Measurements from ENCODE around the gene PRKAG1.

Gene PRKAG1

DNA sequence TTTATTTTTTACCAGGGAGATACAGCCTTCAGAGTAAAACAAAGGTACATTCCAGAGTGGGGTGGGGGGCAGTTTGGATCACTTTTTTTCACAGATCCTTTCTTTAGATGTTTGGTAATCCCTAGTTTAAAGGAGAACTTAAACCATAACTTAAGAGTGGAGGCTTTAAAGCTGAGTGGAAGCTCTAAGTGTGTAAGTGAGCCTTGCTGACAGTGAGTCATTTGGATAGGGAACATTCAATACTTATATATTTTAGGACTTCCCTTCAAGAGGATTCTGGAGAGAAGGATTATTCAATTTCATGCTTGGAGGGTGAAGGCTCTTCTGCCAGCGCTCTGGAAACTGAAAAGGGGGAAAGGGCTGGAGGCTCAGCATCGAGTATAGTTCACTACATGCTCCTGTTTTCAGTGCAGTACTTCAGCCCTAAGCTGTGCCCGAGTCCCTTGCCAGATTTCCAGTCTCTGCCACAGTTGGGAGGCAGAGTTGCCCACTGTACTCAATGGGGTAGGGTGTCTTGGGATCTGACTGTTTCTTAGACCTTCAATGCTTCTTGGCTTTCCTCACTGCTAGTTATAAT, 8.4 kb downstream of the PRKAG1 start:
- no peak for DNase-seq (ENCODE audit: low read depth)

DNA sequence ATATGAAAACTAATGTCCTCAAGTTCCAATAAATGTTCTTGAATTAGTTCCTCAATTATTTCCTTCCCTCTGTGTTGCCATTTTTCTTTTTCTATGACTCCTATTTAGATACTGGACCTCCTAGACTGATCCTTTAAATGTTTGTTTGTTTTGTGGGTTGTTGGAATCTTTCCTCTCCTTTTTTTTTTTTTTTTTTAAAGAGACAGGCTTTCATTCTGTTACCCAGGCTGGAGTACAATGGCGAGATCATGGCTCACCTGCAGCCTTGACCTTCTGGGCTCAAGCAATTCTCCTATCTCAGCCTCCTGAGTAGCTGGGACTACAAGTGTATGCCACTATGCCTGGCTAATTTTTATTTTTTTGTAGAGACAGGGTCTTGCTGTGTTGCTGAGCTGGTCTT, 9.6 kb downstream of the PRKAG1 start:
- no peak for DNase-seq (ENCODE audit: low read depth)

DNA sequence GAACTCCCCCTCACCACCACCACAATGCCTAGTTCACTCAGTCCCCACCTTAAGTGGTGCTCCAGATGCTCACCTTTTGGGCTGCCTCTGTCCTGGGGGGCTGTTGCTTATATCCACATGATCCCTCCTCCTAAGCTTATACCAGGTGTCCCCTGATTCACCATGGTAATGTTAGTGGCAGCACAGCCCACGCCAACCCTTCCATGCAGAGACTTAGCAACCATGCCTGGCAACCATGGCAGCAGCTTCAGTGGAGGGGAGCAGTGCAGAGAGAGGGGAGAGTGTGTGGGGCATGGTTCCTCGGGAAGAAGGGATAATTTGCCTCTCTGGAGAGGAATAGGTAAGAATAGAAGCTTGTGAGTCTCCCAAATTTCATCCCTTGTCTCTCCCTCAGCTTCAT, 18.2 kb downstream of the PRKAG1 start:
- no peak for DNase-seq (ENCODE audit: low read depth)

DNA sequence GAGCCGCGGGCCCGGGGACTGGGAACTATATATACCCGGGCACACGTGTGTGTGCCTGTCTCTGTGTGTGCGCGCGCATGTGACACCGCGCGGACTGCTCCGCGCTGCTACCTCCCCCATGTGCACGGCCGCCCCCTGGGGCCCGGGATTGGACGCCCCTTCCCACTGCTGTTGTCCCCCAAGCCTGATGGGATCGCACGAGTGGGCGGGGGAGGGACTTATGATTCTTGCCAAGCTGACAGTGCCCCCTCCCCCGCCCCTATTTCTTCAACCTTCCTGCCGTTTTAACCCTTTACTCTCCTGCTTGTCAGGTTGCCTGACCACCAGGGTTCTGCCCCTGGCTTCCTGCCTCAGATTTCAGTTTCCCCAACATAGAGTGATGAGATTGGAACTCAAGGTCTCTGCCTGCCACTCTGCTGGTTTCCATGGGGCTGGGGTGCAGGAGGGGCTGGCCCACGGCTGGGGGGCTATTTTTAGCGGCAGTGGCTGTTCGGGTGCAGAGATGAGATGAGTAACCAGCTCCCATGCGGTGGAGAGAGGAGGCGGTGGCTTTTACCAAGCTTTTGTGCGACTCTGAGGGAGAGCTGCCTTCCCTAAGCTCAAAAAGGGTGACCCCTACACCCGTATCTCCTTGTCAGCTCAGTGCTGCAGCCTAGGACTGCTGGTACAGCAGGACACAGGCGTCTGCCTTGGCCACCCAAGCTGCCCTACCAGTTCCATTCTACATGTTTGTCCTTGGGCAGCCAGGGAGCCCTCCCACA, 19.0 kb downstream of the PRKAG1 start, which contains the start of gene DDN:
TSS of gene DDN (minus strand) at position 5 of the 761 bp plus-strand sequence. CDS start 88 bp downstream, outside the sequence.
- no peak for DNase-seq (ENCODE audit: low read depth)

DNA sequence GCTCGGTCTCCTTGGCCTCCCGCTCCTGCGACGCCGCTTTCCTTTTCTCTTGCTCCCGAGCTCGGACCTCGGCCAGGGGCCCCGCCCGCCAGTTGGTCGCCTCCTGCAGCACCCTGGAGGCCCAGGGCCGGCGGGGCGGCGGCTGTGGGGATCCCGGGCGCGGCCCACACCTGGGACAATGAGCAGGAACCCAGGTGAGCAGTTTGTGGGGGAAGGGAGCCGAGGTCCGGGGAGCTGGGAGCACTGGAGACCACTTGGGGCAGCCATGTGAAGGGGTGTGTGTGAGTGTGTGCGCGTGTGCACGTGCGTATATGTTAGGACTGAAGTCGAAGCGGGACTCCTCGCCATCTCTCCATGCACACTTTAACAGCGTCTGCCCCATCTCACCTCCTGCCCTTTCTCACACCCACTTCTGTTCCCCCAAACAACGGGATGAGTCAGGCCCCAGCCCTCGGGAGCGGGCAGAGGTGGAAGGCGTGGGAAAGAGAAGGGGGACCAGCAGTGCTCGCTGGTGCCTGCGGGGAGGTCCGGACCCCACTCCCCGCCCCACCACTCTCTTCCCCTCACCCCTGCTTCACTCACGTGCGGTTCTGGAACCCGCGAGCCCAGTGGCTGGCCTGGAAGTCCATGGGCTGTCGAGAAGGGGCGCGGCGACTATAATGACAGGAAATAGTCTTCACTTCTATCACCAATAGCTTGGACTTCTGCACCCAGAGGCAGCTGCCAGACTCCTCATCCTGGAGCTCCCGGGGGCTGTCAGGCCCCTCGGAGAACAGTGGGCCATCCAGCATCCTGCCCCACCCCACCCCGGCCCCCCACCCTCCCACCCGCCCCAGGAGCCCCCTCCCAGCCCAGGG, 19.9 kb downstream of the PRKAG1 start:
- no peak for DNase-seq (ENCODE audit: low read depth)

DNA sequence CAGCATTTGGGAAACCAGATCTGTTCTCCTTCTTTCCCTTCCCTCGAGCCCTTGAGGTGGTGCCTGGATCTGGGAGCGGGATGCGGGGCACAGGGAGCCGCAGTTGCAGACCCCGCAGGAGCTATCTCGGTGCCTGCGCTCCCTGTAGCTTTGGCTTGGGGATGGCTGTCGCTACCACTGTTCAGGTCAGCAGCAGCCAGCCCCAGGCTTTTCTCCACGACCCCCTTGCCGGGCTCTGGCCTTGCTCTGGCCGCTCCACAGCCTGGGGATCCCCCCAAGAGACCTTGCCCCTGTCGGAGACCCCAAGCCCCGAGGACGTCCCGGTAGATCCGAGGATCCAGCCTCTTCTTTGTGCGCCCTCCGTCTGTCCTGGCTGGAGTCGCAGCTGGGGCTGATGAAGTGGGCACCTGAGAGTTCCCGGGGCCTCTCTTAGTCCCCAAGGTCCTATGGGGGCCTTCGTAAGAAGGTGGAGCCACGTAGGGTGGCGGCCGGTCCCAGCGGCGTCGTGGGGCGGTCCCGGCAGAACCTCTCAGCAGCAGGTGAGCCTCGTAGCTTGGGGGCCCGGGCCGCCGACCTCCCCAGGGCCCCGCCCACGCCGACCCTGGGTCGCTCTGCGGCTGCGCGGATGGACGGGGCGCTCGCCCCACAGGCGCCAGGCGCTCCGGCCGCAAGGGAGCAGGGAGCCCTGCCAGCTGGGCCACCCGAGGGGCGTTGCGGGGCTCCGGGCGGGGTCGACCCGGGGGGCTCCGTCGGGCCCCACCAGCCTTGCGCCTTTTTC, 20.7 kb downstream of the PRKAG1 start:
- no peak for DNase-seq (ENCODE audit: low read depth)

DNA sequence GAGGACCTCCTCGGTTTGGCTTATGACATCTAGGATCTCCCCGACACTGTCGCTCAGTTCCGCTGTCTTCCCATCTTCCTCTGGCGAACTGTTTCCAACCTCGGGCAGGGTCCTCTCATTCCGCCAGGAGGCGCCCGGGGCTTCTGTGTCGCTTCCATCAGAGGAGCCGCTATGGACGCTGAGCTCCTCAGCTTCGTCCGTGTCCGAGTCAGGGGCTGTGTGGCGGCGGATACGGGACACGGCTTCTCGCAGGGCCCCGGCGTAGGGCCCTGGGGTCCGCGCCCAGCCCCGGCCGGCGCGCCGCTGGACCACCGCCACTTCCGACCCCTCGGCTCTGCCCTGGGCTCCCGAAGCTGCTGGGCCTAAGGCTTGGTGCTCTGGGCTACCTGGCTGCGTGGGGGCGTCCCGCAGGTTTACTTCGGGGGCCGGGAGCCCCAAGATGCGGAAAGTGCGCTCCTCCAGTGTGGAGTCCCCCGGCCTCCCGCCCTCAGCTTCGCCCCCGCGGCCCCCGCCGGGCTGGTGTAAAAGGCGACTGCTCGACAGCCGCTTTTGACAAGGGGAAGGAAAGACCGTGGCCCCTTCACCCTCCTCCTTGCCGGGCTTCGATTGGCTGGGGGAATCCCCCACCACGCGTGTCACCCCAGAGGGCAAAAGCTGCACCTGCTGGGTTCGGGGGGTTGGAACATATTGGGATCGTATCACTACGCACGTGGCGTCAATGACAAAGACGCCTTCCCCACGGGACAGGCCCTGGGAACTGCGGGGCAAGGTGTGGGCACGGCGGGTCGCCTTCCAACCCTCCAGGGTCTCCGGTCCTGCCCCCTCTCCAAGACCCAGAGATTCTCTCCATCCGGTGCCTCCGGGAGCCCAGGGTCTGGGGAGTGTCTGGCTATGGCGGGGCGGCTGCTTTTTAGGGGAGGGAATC, 21.5 kb downstream of the PRKAG1 start:
- DNase-seq (ENCODE audit: low read depth), result no peak

DNA sequence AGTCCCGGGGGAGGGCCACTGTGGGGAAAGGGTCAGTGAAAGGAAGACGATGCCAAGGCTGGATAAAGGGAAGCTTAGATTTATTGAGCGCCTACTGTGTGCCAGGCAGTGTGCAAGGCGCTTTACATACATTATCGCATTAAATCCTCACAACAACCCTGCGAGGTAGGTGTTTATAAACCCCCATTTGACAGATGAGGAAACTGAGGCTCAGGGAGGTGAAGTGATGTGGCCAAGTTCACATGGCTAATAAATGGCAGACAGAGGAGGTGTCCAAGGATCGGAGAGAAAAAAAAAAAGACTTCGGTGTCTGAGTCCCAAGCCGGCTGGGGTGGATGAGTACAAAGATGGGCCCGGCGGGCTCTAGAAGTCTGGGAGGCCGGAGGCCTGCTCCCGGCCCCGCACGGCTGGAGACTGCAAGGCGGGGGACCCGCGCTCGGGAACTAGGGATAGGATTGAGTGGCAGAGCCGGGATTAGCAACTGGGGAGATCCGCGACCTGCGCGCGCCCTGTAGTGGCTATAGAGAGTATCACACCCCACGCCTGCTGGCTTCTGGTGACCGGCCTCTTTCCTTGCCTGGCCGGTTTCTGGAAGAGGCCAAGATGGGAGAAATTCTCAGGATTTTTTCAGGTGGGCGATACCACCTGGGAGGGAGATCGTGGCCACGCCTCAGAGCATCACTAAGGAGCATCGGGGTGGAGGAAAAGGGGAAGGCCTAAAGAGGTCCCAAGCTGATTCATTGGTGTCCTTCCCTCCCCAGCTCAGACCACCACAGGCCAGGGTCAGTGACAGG, 23.3 kb downstream of the PRKAG1 start:
- DNase-seq (ENCODE audit: low read depth), result no peak

DNA sequence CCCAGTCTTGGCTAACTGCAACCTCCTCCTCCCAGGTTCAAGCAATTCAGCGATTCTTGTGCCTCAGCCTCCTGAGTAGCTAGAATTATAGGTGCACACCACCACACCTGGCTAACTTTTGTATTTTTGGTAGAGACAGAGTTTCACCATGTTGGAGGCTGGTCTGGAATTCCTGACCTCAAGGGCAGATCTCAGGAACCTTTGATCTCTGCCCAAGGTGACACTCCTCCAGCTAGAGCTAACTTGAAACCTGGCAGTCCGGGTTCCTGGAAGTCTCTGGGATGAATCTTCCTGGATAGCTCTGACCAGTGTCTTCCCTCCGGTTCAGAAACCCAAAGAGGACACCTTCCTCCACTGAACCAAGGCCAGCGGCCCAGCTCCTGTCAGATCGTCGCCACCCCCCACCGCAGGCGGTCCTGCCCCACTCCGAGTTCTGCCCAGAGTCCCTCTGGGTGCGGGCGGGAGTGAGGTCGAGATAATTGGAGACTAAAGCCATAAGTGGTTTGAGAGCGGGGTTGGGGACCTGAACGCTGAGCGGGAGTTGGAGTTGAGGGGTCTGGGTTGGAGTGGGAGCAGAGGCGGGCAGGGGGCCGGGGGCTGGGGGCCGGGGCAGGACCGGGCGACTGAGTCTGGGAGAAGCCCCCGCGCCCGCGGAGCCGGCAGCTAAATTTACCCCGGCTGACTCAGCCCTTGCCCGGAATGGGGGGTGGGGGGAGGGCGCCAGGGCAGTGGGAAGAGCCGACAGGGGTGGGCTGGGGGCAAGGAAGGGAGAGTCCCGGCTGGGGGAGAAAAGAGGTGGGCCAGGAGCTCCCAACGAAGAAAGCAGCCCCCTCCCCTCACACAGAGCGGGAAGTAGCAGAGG, 24.1 kb downstream of the PRKAG1 start:
- DNase-seq (ENCODE audit: low read depth), result no peak

DNA sequence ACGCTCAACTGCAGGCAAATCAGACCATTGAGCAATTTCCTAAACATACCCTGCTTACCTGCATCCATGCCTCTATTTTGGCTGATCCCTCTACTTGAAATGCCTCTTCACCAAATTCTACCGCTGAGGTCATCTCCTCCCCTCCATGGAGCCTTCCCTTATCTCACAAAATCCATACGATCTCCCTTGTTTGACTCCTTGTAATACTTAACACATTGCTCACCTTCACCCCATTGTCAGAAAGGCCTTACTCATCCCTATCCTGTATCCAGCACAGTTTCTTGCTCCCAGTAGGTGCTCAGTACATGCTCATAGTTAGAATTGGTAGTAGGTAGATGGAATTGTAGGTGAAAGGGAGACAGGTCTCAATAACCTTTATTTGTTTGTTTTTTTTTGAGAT, 24.8 kb downstream of the PRKAG1 start:
- DNase-seq (ENCODE audit: low read depth), result no peak

DNA sequence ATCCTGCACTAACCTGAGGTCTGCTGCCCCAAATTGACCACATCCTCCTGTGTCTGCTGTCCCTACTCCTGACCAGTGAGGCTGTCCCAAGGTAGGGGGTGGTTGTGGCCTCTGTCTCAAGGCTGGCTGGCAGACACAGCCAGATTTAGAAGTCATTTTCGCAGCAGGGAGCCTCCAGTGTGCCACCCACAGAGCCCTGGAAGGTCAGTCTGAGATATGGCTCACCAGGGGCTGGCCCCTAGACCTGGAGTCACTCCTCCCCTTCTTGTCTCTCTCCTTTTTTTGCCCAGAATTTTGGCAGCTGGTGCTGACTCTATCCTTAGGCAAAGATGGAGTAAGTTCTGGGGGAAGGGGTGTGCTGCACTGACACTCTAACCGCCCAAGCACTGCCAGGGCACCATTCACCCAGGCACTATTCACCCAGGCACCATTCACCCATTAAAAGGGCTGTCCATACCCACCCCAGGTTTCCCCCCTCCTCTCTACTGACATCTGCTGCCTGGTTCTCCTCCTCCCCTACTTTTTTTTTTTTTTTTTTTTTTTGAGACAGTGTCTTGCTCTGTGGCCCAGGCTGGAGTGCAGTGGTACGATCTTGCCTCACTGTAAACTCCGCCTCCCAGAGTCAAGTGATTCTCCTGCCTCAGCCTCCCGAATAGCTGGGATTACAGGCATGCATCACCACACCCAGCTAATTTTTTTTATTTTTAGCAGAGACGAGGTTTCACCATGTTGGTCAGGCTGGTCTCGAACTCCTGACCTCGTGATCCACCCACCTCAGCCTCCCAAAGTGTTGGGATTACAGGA, 27.1 kb downstream of the PRKAG1 start:
- DNase-seq (ENCODE audit: low read depth), result no peak

DNA sequence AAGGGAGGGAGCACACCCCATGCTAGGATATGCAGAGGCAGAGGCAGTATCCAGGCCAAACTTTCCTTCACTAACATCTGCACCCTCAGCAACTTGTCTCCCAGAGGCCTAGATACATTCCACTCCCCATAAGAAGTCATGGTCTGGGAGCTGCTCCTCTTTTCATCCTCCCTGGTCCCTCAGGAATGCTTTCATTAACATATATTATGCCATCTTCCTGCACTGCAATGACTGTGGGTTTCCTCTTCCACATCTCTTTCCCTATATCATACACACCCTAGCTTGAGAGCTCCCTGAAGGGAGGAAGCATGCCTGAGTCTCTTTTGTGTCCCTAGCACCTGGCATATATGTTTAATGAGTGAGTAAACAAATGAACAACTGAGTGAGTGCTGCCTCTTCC, 28.0 kb downstream of the PRKAG1 start:
- DNase-seq (ENCODE audit: low read depth), result no peak

DNA sequence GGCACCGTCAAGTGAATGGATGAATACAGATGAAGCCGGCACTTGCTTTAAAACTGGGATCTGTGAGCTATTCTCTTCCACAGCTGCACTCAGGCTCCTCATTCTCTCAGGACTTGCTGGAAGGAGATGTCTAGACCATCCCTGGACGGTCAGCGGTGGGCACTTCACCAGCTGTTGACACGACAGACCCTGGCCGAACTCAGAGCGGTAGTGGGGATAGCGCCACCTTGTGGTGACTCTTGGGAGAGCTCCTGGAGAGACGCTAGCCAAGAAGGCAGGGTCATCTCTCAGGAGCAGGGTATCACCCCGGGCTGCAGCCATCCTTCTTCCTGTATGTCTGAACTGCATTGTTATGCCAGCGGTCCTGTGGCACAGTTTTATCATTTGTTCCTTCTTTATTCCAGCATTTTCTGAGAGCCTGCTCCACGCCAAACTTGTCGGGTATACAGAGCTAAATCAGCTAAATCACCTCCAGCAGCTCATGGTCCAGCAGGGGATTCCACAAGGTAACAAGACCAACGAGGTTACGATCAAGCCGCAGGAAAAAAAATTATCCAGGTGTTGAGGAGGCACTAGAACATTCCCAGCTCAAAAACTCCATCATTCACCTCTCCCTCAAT, 30.4 kb downstream of the PRKAG1 start:
- DNase-seq (ENCODE audit: low read depth), result peak; percentile 61

DNA sequence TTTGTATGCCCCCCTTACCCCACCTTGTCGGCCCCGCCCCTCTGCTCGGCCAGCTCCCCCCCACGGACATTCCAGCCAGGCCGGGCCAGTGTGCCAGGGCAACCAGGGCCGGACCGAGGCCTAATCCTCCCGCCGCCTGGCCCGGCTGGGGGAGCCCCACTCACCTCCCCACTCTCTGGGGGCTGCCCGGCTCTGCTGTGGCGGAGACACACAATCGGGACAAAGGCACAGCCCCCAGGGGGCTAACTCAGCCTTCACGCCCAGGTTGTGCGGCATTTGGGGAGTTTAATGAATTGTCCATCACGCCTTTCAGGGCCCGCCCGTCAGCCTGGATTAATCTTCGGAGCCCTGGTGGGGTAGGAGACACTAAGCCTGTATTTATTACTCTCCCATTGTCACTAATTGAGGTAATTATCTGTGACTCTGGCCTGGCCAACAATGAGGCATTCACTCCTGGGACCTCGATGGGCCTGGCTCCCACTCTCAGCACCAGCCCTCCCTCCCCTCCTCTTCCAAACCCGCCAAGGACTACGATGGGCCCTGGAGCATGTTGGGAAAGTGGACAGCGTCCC, 31.8 kb downstream of the PRKAG1 start:
- no peak for DNase-seq (ENCODE audit: low read depth)

DNA sequence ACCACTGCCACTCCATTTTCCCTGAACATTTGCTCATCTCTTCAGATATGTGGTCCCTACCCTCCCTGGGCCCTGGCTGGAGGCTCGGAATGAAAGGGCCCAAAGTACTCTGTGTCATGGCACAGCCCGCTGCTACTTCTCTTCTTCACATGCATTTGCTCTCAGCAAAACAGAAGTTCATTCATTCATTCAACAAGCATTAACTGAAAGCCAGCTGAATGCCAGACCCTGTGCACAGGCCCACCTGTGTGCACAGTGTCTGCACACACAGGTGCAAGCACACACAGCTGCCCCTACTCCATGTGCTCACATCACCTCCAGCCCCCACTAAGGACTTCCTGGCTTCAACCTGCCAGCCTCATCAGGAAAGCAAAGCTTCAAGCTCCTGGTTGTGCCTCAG, 32.7 kb downstream of the PRKAG1 start:
- DNase-seq (ENCODE audit: low read depth), result no peak

DNA sequence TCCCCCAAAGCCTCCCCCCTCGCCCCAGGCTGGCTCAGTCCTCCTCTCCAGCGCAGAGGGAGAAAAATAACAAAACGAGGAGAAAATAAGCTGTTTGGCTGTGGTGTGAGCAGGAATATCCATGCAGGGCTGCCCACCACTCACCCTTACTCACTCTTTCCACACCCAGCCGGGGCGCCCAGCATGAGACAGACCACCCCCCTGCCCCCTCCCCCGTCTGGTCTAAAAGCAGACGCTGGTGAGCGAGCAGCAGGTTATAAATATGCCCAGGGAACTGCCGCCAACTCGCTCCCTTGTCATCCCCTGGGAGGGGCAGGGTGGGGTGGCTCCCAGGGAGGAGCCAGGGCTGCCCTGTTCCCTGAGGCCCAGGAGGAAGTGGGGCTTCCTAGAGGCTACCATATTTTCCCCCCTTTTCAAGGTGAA, 33.1 kb downstream of the PRKAG1 start:
- DNase-seq (ENCODE audit: low read depth), result no peak

DNA sequence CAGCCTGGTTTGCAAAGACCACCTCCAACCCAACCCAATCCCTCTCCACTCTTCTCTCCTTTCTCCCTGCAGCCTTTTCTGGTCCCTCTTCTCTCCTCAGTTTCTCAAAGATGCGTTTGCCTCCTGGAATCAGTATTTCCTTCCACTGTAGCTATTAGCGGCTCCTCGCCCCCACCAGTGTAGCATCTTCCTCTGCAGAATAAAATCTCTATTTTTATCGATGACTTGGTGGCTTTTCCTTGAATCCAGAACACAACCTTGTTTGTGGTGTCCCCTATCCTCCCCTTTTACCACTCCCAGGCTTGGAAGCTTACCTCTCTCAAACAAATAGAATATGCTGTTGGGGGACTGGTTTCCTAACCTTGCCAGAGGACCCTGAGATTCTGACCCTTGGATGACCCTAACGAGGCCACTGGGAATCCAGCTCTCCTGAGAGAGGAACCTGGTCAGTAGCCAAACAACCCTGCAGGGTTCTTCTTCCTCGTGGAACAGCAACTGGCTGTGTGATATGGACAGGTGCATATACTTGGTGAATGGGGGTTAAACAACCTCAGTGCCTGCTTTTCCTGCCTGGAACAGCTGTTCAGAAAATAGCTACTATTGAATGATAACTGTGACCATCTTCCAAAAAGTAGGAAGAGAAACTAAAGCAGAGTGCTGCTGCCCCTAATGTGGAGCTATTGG, 36.0 kb downstream of the PRKAG1 start:
- DNase-seq (ENCODE audit: low read depth), result no peak

Measured in stimulated activated CD8-positive, alpha-beta memory T cell treated with anti-CD3 and anti-CD28 coated beads, Interleukin-15, amount 100 ng/mL, for 1 hour (primary cell).